Stimulated activated naive CD8-positive, alpha-beta T cell treated with anti-CD3 and anti-CD28 coated beads, Interleukin-15, Interleukin-2, amounts not matched to agents 100 U/mL and 50 U/mL, for 24 hours (primary cell): Measurements from ENCODE around the gene ASIP.
"Not testable (repeated sequence)": the region's sequence is repeated elsewhere in the genome, so short reads cannot be mapped to it uniquely, and the experiment has no call there.

Source experiments
- ATAC-seq: fragments of 150-1000 bp; cut with Tn5 transposase; one replicate; pipeline ENCODE4 v1.10.0; 2021
- DNase-seq: peaks from one replicate; pipeline ENCODE4 v3.0.0; 2021

The ASIP gene

GRCh38 chr20:34285450-34285849 is 44.2 kb downstream of the ASIP start:
- ATAC-seq (no peak), DNase-seq (no peak)

- DNase-seq, ATAC-seq: not testable (repeated sequence)
Measured at GRCh38 chr20:34287500-34287899, 46.3 kb downstream of the ASIP start.

- no peak for ATAC-seq
Measured at GRCh38 chr20:34290471-34290870, 49.2 kb downstream of the ASIP start.

GRCh38 chr20:34292496-34292895 is 51.3 kb downstream of the ASIP start:
- DNase-seq (no peak), ATAC-seq (no peak)

More at GRCh38 chr20:34290471-34290870, 49.2 kb downstream of the ASIP start:
- DNase-seq, result no peak

- DNase-seq (no peak), ATAC-seq (no peak)
Measured at GRCh38 chr20:34293119-34293518, 51.9 kb downstream of the ASIP start.

- ATAC-seq, result no peak
- no peak for DNase-seq
Measured at GRCh38 chr20:34293589-34293988, 52.4 kb downstream of the ASIP start.

- ATAC-seq (no peak), DNase-seq (no peak)
Measured at GRCh38 chr20:34294563-34294962, 53.3 kb downstream of the ASIP start.

GRCh38 chr20:34295284-34295683 is 54.1 kb downstream of the ASIP start:
- ATAC-seq, result no peak
- no peak for DNase-seq

- DNase-seq (no peak), ATAC-seq (no peak)
Measured at GRCh38 chr20:34296468-34296867, 55.2 kb downstream of the ASIP start.

- DNase-seq, ATAC-seq: not testable (repeated sequence)
Measured at GRCh38 chr20:34298294-34298784, 57.1 kb downstream of the ASIP start.

GRCh38 chr20:34299556-34300255 is 58.5 kb downstream of the ASIP start:
- DNase-seq, result no peak

GRCh38 chr20:34300256-34300806 is 59.1 kb downstream of the ASIP start:
- ATAC-seq (no peak), DNase-seq (no peak)

More at GRCh38 chr20:34299556-34300255, 58.5 kb downstream of the ASIP start:
- no peak for ATAC-seq

- DNase-seq (no peak), ATAC-seq (no peak)
Measured at GRCh38 chr20:34300809-34301586, 59.8 kb downstream of the ASIP start.

GRCh38 chr20:34301587-34302311 is 60.5 kb downstream of the ASIP start:
- ATAC-seq (no peak), DNase-seq (peak; percentile 23)

GRCh38 chr20:34302312-34302722 is 61.1 kb downstream of the ASIP start:
- ATAC-seq, result no peak
- DNase-seq, result no peak

- ATAC-seq (peak; percentile 96), DNase-seq (peak; percentile 96)
Measured at GRCh38 chr20:34302723-34303533, 61.7 kb downstream of the ASIP start, which contains the start of gene AHCY. Gene AHCY (minus strand): TSS chr20:34303355. CDS start chr20:34303270, 85 bp downstream.

GRCh38 chr20:34305333-34306230 is 64.4 kb downstream of the ASIP start:
- ATAC-seq, result no peak
- no peak for DNase-seq

GRCh38 chr20:34309691-34310090 is 68.5 kb downstream of the ASIP start:
- no peak for ATAC-seq
- DNase-seq, result no peak

GRCh38 chr20:34310481-34311117 is 69.4 kb downstream of the ASIP start:
- DNase-seq, result no peak
- no peak for ATAC-seq
